Measurements from ENCODE around the gene KMT2B.
A peak's percentile ranks its signal among the peaks of the same experiment; 100 is the strongest.

Gene KMT2B

GRCh38 chr19:35742121-35742724 is 24.4 kb downstream of the KMT2B start, which contains the start of gene IGFLR1:
Gene IGFLR1 (minus strand): TSS chr19:35742452. CDS start chr19:35741180, 1,272 bp downstream.
- DNase-seq: no peak

- DNase-seq: no peak
Observed at GRCh38 chr19:35743640-35744429, 26.0 kb downstream of the KMT2B start.

- DNase-seq: peak; percentile 94
Observed at GRCh38 chr19:35744430-35745327, 26.9 kb downstream of the KMT2B start.

- DNase-seq: peak; percentile 97
Observed at GRCh38 chr19:35745328-35746086, 27.7 kb downstream of the KMT2B start, which contains the start of the genes PSENEN and U2AF1L4. Gene PSENEN (plus strand): TSS chr19:35745651. CDS start chr19:35745931, 280 bp downstream. Gene U2AF1L4 (minus strand): TSS chr19:35745418. CDS start chr19:35745391, 27 bp downstream.

GRCh38 chr19:35746087-35746462 is 28.3 kb downstream of the KMT2B start:
- DNase-seq: no peak

- DNase-seq: no peak
Observed at GRCh38 chr19:35746531-35746930, 28.7 kb downstream of the KMT2B start.

GRCh38 chr19:35748106-35749020 is 30.6 kb downstream of the KMT2B start, which contains the start of gene LIN37:
Gene LIN37 (plus strand): TSS chr19:35748576. CDS start chr19:35748725, 149 bp downstream.
- DNase-seq: peak; percentile 98

- DNase-seq: no peak
Observed at GRCh38 chr19:35750167-35750566, 32.4 kb downstream of the KMT2B start.

- no peak for DNase-seq
Observed at GRCh38 chr19:35751839-35752745, 34.3 kb downstream of the KMT2B start.

- no peak for DNase-seq
Observed at GRCh38 chr19:35752746-35753350, 35.0 kb downstream of the KMT2B start.

- no peak for DNase-seq
Observed at GRCh38 chr19:35753634-35754369, 36.0 kb downstream of the KMT2B start.

- no peak for DNase-seq
Observed at GRCh38 chr19:35754370-35755130, 36.7 kb downstream of the KMT2B start.

GRCh38 chr19:35755131-35755549 is 37.3 kb downstream of the KMT2B start:
- DNase-seq: peak; percentile 15

- no peak for DNase-seq
Observed at GRCh38 chr19:35755550-35756376, 38.0 kb downstream of the KMT2B start.

- DNase-seq: no peak
Observed at GRCh38 chr19:35756377-35757230, 38.8 kb downstream of the KMT2B start, which contains the start of gene HSPB6. Gene HSPB6 (minus strand): TSS chr19:35757029. CDS start chr19:35757008, 21 bp downstream.

GRCh38 chr19:35757231-35757748 is 39.5 kb downstream of the KMT2B start:
- no peak for DNase-seq

Data from NCI-H2171 treated with DMSO at 0.1 percent for 48 hours (cell line).